SW480 (cell line): ENCODE measurements around the gene COLEC12.

Experiments used
- DNase-seq: peaks from one replicate; pipeline ENCODE4 v3.0.0-alpha.2; 2016; ENCODE audit warnings: low spot score

Gene COLEC12

DNA sequence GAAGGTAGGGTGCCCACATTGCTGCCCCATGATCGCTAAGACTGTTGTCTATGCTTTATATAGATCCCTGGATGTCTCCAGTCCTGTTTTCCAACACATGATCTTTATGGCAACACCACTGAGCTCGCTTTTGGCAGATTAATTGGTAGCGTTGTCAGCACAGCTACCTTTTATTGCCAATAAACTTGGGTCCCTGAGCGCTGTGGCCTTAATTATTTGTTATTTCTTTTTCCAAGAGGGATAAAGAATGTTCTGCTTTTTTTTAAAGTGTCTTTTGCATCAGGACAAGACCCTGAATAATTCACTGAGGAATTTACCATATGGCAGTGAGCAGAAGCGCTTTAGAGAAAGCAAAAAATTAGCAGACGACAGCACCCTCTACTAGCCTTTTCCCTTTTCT lies 113.5 kb downstream of the COLEC12 start:
- no peak for DNase-seq

DNA sequence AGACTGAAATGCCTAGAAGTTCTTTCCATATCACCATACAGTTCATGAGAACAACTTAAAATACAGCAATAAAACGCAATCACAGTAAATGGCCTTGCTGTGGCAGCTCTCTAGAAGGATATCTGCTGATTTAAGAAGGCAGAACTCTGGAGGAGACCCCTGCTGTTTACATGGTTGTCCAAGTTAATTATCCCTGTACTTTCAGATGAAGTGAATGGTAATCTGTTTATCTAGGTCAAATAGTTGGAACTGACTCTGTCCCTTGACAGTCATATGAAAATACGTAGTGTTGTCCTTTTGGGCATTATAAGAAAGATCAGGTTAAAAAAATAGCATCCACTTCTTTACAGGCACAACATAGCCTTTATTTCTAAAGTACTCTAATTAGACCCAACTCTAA lies 115.6 kb downstream of the COLEC12 start:
- no peak for DNase-seq

DNA sequence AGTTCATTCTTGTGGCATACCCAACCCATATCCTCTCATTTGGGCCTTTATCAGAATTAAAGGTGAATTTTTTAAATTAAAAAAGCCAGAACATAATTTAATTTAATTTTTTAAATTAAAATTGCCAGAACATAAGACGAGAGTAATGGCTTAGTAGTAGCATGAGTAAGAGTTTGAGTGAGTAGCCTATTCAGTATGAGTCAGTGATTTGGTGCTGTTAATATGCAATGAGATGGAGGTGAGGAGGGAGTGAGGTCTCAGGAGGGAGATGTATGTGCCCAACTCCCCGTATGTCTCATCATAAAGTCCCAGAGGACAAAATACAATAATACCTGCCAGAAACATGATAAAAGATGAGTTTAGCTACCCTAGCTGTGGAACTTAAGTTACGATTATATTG lies 117.4 kb downstream of the COLEC12 start:
- DNase-seq = no peak

DNA sequence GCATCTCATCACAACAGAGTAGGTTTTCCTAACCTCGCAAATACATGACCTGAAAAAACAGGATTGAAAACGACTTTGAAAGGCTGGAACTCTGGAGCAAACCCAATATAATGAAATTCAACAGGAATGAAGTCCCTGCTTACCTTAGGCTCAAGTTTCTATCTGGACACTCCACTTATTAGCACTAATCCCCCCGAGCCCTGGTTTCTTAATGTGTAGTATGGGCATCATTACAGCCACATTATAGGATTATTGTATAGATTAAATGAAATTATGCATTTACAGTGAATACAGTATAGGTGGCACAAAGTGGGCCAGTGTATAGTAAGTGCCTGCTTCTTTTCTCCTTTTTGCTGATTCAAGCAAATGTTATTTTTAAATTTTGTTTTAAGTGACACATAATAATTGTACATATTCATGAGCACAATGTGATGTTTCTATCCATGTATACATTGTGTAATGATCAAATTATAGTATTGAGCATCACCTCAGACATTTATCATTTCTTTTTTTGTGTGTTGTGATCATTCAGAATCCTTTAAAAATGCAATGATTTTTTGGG lies 118.0 kb downstream of the COLEC12 start:
- DNase-seq = no peak

DNA sequence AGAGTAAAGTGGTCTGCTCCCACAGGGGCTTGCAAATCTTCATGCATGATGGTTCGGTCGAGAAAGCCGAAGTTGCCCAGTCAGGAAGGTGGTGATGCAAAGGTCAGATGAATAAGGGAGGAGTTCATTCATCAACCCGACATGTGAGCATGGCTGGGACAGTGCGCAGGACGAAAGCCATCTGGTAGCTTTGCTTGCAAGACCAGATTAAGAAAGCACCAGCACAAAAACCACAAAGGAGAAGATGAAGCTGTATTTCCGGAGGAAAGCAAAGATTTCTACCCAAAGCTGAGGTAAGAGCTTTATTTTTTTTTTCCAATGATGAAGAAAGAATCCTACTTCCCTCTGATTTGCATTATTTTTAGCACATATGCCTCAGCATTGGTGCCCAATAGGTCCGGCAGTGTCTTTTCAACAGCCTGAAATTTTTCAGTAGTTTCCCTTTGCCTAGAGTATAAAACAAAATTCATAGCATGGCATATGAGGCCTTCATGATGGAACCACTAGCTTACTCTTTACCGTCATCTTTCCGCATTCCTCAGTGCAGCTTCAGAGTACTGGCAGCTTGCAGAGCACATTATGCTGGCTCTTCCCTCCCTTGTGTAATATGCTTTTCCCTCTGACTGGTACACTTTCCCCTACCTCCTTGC lies 120.7 kb downstream of the COLEC12 start:
- DNase-seq = no peak

DNA sequence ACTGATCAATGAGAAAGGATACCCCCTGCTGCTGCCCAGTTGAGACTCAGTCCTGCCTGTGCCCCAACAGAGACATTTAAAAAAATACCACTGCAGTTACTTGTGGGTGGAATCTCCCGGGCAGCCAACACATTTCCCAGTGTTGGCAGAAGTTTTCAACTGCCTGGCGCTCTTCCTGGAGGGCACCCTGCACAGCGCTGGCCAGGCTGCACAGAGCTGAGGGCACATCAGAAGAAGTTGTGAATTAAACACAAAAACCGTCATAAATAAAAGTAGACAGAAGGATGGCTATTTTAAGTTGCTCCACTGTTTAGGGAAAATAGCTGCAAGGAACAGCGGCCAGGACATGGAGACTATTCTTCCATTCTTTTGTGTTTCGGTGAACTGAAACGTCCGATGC lies 122.4 kb downstream of the COLEC12 start:
- DNase-seq = no peak

DNA sequence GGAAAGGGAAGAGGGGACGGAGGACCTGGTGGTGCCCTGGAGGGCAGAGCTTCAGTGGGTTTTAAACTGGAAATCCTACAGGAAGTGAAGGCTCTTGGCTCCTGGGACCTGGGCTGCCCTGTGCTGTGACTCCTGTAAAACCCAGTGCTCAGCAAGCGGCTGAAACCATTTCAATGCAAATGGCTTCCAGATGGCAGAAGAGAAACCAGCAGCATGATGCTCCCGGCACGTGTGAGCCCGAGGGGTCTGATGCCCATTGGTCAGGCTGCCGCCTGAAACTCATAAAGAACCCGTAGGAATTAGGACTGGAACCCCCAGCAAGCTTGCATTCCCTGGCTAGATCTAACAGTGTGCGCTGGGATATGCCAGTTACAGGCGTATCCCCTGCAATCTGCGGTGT lies 123.4 kb downstream of the COLEC12 start:
- no peak for DNase-seq

DNA sequence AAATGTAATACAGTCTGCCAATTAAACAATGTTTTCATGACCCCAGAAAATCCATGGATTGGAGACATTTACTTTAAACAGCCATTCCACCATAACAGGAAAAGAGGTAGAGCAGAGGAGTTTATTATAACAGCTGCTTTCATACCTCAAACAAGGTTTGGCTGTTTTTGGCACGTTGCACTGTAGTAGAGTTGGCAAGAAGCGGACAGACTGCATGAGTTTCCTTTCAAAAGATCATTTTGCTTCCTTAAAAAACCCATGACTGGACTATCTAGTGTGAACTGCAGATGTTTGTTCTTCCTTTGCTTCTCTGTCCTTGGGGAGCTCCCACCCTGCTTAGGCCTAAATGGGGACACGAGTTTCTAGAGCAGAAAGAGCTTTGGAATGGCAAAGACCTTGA lies 124.2 kb downstream of the COLEC12 start:
- DNase-seq = no peak

DNA sequence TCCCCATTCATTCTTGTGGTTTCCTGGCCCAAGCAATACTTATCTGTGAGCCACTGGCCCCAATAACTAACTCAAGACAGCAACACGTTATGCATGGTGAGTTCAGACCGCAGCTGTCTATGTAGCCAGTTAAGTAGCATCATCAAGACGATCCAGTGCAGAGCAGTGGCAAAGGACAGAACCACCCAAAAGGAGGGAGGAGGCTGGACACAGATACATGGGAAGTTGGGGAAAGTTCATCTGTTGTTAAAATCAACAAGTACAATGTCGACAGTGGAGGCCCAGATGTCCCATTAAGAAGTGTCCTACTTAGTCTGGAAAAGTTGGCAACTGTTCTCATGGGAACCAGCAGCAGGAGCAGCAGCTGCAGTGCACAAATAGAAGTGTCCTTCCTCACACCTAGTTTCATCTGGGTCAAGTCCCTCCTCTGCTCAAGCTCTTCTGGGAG lies 125.8 kb downstream of the COLEC12 start:
- no peak for DNase-seq

DNA sequence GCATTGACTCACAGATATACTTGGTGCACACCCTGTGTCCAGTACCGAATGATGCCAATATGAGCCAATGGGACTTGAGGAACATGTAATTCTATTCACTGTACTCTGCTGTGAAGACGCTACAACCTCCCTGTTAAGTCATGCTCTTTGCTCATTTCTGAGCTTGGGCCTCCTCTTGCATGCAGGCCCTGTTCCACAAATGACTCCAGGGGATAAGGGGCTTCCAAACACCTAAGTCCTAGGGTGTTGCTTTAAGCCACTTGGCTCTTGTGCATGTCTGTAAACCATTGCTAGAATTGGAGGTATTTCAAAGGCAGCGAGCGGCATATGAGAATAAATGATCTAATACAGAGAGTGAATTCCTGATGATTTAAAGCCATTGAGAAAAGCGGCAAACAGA lies 126.7 kb downstream of the COLEC12 start:
- DNase-seq = no peak

DNA sequence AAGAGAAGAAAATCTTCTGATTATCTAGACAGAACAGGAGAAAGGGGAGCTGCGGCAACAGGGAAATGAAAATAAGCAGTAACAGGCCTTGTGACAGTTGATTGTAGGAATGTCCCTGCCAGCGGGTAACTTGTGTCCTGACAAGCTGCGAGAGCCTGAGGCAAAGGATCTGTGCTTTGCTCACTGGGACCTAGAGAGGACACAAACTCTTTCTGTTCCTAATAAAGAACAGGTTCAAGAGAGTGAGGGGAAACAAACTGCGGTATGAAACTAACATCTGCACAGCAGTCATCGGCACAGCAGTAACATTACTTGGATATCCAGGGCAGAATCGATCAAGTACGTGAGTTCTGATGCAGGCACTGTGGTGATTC lies 128.9 kb downstream of the COLEC12 start:
- no peak for DNase-seq

DNA sequence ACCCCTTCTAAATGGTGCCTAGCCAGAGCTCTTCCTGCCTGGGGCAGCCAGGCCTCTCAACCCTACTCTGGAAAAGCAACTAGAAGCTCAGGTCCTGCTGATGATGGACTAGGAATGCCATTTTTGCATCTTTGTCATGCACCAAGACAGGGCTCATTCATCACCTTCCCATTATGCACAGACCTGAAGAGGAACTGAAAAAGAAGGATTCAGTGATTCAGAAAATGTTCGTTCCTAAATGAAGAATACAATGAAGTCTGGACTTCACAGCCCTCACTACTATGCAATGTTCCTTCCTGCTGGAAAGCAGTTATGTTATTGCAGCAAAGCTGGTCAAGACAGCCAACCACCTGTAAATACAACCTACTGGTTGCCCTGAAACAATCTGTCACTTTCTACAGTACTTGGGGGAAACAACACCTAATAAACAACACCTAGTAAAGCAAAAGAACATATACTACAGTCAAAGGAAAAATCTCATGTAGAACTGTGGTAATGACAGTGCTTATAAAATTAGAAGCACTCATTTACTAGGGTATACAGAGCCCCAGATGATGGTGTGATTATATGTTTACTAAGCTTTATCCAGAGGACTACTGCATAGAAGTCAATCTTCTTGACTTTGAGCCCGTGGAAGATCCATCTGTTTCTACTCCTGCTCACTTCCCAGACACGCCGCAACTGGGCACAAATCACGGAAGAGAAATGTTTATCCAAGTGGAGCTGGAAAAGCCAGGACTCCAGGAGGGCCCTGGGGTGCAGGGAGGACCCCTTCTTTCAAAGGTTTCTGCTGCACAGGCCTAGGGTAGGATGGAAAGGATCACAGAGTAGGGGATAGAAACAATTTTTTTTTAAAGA lies 129.5 kb downstream of the COLEC12 start:
- DNase-seq = no peak

DNA sequence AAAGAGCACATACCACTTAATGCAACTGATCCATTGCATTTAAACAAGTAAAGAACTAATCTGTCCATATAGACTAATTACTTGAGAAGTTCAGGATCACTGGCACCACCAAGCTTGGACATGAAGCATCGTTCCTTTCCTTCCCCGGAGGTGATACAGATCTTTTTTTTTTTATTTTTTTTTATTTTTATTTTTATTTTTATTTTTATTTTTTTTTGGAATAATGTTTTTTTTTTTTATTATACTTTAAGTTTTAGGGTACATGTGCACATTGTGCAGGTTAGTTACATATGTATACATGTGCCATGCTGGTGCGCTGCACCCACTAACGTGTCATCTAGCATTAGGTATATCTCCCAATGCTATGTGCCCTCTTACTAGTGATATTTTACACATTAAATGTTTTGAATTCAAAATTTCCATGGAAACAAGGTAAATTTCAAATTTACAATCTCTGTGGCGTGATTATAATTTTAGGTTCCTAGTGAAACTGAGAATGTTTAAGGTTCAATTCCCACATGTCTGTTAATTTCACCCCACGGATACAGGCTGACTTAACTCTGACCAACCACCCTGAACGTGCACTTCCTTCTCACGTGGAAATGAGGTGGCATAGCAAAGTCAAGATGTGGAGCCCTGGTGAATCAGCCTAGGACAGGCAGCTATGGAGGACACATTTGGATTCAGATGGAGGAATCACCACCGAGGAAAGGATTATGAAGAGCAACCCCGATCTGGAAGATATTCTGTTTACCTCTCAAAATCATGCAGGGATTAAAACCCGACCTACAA lies 131.1 kb downstream of the COLEC12 start:
- no peak for DNase-seq

DNA sequence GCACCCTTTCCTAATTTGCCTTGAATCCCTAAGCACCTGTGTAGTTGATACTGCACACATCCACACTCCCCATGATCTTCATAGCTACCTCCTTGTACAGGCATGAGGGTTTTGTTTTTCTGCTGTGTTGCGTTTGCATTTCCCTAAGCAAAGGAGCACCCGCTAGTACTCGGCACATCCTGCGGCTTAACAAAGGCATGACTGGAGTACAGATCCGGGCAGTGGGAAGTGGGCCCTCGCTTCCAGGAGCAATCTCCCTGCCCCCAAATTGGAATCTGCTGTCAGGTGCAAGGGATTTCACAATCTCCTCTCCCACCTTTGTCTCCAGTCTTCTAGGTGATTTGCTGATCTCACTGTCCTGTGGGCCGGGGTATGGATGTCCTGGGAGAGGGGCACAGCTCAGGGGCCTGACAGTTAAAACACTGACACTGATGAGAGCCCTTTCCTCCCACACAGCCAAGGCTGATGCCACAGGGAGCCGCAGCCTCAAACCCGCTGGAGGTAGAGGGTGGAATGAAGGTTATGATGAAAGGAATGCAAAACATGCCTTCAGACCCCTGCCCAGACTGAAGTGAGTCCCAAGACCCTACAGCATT lies 133.9 kb downstream of the COLEC12 start:
- no peak for DNase-seq

DNA sequence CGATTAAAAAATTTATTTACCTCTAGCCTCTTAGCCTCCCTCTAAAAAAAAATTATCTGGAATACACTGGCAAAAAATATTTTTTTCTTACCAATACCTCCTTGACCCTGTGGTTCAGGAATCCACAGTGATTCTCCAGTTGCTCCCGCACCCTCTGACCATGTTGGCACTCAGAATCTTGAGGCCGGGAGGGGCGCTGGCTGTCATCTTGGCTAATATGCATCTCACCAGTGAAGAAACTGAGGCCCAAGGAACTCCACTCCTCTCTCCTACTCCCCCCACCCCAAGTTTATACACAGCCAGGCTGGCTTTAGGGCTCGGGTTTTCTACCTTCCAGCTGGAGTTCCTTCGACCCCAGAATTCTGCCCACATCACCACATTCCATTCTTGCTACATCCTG lies 134.8 kb downstream of the COLEC12 start:
- DNase-seq = no peak

DNA sequence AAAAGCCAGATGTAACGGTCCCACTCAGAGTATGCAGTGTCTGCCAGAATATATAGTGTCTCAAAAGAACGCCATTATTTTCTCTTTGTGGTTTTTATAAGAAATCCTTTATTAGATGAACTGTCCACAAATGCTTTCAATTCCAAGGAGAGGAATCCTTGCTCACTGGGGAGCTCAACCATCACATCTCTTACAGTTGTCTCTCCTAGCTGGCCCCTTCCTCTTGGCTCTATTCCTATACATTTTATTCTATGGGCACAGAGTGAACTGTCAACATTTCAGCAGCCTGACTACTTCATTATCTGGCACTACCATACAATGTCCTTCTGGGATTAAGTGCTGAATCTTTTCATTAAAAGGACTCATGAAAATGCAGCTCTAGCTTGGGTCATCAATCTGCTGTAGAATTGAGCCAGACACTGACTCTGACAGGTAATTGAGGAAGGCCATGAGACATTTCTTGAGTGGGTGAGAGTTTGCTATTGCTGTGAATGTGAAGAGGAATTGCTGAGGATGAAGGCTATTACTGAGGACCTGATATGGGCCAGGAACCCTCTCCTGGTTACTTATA lies 136.2 kb downstream of the COLEC12 start:
- DNase-seq = no peak

DNA sequence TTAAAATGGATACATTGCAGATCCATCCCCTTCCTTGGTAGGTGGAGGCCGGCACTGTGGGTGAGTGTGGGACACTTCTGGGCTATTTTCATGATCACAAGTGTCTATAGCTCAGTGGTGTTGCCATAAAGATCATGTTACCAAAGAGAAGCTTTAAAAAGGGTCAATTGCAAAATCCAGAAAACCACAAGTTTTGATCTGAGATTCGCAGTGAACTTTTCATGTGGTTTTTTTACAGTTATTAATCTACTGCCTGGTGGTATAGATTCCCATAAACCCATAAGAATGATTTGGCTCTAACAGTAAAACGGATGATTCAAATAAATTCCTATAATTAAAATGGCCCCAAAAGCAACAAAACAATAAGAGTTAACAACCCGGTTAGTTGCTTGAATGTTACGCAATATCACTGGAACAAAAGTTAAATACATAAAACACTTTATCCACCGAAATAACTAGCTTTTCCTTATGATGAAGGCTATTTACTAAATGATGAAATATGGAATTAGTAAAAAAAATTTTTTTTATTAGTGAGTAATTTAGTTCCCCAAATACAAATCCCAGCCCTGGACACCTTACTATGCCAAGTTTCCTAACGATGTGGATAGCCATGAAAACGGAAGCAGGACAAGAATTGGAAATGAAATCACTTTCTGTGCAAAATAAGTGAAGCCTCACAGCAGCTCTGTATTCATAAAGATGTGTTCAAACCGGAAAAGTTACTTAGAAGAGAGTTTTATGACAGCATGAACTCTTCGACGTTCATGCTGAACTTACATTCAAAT lies 137.0 kb downstream of the COLEC12 start:
- DNase-seq = peak; percentile 87

DNA sequence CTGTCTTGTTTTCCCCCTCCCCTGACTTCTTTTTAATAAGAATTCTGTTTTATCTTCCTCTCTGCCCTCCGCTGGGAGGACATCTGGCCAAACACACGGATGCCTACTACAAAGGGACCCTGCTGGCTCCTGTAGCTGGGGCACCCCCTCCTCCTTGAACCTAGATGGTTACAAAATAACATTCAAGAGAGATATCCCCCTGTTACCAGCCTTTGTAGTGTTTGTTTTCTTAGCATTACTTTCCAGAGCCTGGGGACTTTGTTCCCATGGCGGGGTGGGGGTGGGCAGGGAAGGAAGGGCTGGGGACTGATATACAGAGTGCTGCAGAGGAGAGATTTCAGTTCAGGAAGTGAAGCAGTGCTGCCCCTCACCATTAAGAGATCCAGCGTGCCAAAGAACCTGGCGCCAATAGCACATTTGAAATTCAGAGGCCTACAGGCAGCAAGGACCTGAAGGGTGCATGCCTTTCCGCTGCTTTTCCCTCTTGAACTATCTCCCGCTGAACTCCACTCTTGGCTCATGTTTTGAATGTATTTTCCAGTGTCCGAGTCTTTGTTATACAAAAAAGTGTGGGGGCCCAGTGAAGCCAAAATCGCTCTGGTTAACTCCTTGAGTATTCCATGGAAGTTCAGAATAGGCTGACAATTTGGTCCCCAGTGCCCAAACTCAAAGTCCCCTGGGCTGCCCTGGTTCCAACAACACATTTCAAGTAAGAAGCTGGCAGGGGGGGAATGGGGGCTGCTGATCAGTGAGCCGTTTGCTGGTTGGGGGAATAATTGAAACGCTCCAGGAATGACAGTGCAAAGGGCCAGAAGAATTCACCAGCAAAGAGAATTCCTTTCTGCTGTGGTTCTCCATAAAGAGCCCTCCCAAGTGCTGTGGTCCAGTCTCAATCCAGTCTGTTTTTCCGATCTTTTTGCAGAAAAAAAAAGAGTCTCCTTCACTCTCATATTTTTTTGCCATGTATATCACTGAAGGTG lies 137.9 kb downstream of the COLEC12 start:
- no peak for DNase-seq

DNA sequence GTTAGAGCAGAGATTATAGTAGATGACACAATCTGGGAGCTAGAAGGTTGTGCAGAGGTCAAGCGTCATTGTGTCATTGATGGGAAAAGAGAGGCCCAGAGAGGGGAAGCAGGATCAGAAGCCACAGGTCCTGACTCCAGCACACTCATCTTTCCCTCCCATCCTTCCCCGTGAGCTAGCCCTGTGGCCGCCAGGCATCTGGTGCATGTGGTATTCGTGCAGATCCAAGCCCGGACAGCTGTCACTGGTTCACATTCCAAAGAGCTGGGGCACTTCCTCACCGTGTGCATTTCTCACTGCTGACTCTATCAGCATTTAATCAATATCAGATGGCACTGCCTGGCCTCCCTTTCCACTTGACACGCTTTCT lies 138.6 kb downstream of the COLEC12 start:
- peak; percentile 78 for DNase-seq
